Caki2 (cell line): ENCODE measurements around the gene FRAS1. TPM values are rescaled to one million over a fixed set of nuclear protein-coding genes. Genes with fewer than 3 reads are reported as not detected.
A peak's percentile ranks its signal among the peaks of the same experiment; 100 is the strongest.
"Not testable (repeated sequence)": the region's sequence is repeated elsewhere in the genome, so short reads cannot be mapped to it uniquely, and the experiment has no call there.

Experiments used
- DNase-seq: peaks from one replicate; pipeline ENCODE4 v3.0.0-alpha.2; 2015; ENCODE audit warnings: low read depth
- in situ Hi-C: cut with HindIII; loops from 2 replicates; pipeline ENCODE4 v1.10.0; 2016; ENCODE audit warnings: low sequenced_read_pairs, low pct_unique_long_range_greater_than_20kb, mixed read lengths
- total RNA-seq: library from RNA; depleted of rRNA; stranded (reverse); fragments of >200 nt; shearing (Covaris generic); gene quantifications from 2 replicates; pipeline ENCODE4 v1.2.3, GENCODE V29; 2014; ENCODE audit warnings: low replicate concordance

The FRAS1 gene
- total RNA-seq, 1 experiment from 2014 or later: 0.30 TPM

GRCh38 chr4:78145008-78145407 lies 87.9 kb downstream of the FRAS1 start:
- DNase-seq: no peak
- in situ Hi-C loops: no loop called here

GRCh38 chr4:78145622-78146021 lies 88.5 kb downstream of the FRAS1 start:
- DNase-seq: no peak
- in situ Hi-C loops: no loop called here

- in situ Hi-C loops: no loop called here
- peak; percentile 11 for DNase-seq
These were observed 92.8 kb downstream of the FRAS1 start for GRCh38 chr4:78149751-78150542.

GRCh38 chr4:78150543-78150864 lies 93.4 kb downstream of the FRAS1 start:
- in situ Hi-C loops: no loop called here
- peak; percentile 8 for DNase-seq

- in situ Hi-C loops: no loop called here
- no peak for DNase-seq
These were observed 95.7 kb downstream of the FRAS1 start for GRCh38 chr4:78152795-78153194.

- in situ Hi-C loops: no loop called here
- DNase-seq: no peak
These were observed 98.0 kb downstream of the FRAS1 start for GRCh38 chr4:78154972-78155590.

- in situ Hi-C loops: no loop called here
- no peak for DNase-seq
These were observed 98.5 kb downstream of the FRAS1 start for GRCh38 chr4:78155616-78156105.

- DNase-seq: no peak
- in situ Hi-C loops: no loop called here
These were observed 99.4 kb downstream of the FRAS1 start for GRCh38 chr4:78156520-78156919.

GRCh38 chr4:78162342-78162741 lies 105.2 kb downstream of the FRAS1 start:
- in situ Hi-C loops: no loop called here

GRCh38 chr4:78162821-78163220 lies 105.7 kb downstream of the FRAS1 start:
- no peak for DNase-seq
- in situ Hi-C loops: no loop called here

More at GRCh38 chr4:78162342-78162741, 105.2 kb downstream of the FRAS1 start:
- no peak for DNase-seq

- no peak for DNase-seq
These were observed 108.6 kb downstream of the FRAS1 start for GRCh38 chr4:78165758-78166157.

GRCh38 chr4:78166622-78167021 lies 109.5 kb downstream of the FRAS1 start:
- no peak for DNase-seq
- in situ Hi-C loops: no loop called here

More at GRCh38 chr4:78165758-78166157, 108.6 kb downstream of the FRAS1 start:
- in situ Hi-C loops: no loop called here

GRCh38 chr4:78167510-78167909 lies 110.4 kb downstream of the FRAS1 start:
- no peak for DNase-seq
- in situ Hi-C loops: no loop called here

GRCh38 chr4:78168029-78168428 lies 110.9 kb downstream of the FRAS1 start:
- in situ Hi-C loops: no loop called here
- no peak for DNase-seq

- DNase-seq: no peak
- in situ Hi-C loops: no loop called here
These were observed 112.6 kb downstream of the FRAS1 start for GRCh38 chr4:78169728-78170127.

GRCh38 chr4:78171482-78171881 lies 114.4 kb downstream of the FRAS1 start:
- DNase-seq: no peak
- in situ Hi-C loops: no loop called here

GRCh38 chr4:78174891-78175290 lies 117.8 kb downstream of the FRAS1 start:
- in situ Hi-C loops: no loop called here
- no peak for DNase-seq

GRCh38 chr4:78179196-78179595 lies 122.1 kb downstream of the FRAS1 start:
- in situ Hi-C loops: no loop called here

GRCh38 chr4:78181681-78182234 lies 124.6 kb downstream of the FRAS1 start:
- DNase-seq, in situ Hi-C loops: not testable (repeated sequence)

More at GRCh38 chr4:78179196-78179595, 122.1 kb downstream of the FRAS1 start:
- DNase-seq: no peak
